CD4-positive, alpha-beta T cell treated with Interferon alpha-2 for 1 hour (primary cell): Measurements from ENCODE around the gene LGALS16.
"Not testable (repeated sequence)": the region's sequence is repeated elsewhere in the genome, so short reads cannot be mapped to it uniquely, and the experiment has no call there.

Experiments used
- DNase-seq, 2 donors: peaks; one replicate each; pipeline ENCODE4 v3.0.0-alpha.2; 2020 to 2022

The LGALS16 gene

DNA sequence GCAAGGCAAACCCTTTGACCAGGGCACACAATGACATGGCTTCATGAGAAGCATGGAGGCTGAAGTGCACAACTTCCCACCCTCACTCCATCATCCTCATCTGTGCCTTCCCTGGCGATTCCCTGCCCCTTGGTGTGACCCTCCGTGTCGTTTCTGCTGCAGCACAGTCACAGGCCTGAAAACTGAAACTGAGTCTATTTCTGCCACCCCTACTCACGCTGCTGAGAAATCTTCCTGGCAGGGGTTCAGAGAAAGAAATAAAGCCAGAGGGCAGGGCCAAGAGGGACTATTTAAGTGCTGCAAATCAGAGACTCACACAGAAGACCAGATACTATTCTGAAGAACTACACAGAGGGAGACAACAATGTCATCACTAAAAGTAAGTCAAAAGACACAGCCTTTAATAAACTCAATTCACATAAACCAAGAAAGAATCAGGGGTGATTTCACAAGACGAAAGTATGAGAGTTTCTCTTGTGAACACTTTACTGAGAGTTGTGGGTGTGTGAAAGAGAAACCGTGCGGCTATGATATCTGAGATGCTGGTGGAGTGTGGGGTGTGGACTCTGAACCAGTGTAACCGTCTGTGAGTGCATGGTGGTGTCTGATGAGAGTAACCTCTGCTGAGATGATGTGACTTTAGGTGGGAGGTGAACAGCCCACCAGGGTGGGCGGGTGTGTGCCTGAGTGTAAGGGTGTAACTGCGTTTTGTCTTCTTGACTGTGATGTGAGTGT is 23.5 kb downstream of the LGALS16 start:
- DNase-seq = peak; percentile 4 to 57

DNA sequence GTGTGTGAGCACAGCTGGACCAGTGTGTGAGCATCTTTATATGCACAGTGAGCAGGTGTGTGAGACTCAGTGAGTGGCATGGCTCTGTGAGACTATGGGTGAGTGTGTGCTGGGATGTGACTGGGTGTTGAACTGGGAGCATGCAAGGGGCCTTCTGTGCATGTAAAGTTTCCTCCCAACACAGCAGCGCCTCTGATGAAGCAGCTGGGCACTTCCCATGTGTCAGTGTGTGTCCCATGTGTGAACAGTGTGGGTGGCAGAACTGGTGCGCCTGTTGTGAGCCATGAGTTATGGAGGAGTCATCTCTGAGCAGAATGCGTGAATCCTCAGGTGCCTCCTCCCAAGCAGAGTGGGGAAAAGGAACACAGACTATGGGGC is 24.1 kb downstream of the LGALS16 start:
- no peak for DNase-seq

DNA sequence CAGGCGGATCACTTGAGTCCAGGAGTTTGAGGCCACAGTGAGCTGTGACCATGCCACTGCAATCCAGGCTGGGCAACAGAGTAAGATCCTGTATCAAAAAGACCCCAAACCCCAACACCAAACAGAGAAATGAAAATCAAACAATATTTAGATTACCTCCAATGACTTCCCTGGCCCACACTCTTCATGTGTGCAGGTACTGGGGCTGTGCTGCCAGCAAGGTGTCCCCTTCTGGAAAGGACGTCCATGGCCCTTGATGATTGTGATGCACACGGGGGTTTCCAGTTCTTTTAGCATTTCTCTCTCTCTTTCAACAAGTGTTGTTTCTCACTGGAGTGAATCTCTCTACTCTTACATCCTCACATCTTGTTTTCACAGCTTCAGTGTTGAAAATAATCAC is 24.9 kb downstream of the LGALS16 start:
- DNase-seq = no peak

DNA sequence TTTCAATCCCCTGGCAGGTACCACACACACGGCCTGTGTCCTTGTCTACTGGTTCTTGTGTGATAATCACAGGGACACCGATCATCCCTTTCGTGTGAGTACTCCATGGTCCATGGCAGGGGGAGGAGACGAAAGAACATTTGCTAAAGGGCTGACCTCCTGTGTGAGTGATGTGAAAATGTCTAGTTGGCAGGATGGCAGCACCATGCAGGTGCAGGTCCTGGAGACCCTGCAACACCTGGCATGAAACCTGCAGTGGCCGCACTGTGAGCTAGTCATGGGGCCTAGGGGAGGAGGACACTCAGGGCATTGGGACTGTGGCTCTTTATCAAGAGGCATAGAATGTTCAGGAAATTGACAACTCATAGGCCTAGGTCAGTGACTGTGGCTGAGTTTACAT is 25.7 kb downstream of the LGALS16 start:
- DNase-seq = no peak

DNA sequence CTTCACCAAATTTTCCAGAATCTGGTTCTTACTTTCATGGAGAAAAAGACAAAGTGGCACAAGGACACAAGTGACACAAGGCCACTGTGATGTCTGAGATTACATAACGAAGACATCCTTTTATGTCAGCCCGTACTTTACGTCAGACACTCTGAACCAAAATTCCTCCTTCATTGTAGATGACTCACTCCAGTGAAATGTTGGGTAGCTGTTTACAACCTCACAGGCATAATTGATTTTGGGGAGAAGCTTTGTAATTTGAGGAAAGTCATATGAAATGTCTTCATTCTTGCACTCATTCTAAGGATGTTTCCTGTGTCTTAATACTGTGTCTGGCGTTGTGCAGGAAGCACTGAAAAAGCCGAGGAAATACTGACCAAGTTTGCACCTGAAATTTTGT is 28.6 kb downstream of the LGALS16 start:
- DNase-seq = no peak

DNA sequence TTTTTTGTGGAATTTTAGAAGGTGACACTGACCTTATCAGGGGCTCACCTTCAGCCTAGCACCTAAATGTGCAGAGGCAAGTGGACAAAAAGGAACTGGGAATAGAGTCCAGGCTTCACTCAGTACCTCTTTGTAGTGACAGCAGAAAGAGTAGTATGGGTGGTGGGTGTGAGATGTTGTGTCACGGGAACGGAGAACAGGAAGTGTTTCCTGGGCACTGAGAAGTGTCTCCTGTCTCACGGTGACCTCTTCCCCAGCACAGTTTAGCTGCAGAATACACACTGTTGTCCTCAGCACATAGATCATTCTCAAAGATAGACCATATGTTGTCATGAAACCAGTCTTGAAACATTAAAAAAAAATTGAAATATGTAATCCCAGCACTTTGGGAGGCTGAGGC is 31.0 kb downstream of the LGALS16 start:
- DNase-seq = no peak

DNA sequence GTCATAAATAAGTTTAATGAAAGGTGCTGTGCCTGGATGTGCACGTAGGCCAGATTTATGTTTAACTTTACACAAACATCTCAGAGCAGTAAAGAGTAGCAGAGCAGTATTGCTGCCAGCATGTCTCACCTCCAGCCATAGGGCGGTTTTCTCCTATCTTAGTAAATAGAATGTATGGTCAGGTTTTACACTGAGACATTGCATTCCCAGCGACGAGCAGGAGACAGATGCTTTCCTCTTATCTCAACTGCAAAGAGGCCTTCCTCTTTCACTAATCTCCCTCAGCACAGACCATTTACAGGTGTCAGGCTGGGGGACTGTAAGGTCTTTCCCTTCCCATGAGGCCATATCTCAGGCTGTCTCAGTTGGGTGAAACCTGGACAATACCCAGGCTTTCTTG is 32.9 kb downstream of the LGALS16 start:
- DNase-seq = not testable (repeated sequence)

DNA sequence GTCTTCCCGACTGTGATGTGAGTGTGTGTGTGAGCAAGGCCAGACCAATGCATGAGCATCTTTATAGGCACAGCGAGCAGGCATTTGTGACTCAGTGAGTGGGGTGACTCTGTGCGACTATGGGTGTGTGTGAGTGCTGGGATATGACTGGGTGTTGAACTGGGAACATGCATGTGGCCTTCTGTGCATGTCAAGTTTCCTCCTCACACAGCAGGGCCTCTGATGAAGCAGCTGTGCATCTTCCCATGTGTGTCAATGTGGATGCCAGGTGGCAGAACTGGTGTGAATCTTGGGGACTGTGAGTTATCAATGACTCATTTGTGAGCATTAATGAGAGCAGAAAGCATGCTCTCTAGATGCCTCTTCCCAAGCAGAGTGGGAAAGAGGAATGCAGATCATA is 36.5 kb downstream of the LGALS16 start:
- no peak for DNase-seq

DNA sequence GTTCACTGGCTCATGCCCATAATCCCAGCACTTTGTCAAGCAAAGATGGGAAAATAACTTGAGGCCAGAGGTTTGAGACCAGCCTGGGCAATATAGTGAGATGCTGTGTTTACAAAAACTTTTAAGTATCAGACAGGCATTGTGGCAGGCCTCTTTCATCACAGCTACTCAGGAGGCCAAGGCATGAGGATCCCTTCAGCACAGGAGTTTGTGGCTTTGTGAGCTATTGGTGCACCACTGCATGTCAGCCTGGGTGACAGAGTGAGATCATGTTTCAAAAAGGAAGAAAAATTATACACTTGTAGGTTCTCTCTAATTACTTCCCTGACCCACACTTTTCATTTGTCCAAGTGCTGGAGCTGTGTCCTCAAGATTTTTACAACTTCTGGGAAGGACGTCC is 37.1 kb downstream of the LGALS16 start:
- DNase-seq = no peak

DNA sequence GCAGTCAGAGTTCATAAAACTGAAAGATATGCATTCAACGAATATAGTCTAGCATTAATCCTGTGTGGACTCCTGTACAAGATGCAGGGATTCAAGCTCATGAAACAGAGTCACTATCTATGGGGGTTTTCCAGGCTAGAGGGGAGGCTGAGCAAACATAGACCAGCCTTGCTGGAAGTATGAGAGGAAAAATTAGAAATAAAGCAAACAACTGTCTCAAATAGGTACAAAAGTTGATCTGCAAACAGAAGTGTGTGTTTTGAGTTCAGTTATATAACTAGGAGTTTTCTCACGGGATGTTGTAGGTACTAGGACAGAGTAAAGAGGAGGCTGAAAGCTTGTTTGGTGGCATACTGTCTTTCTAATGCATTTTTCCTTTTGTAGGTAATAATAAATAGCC is 40.0 kb downstream of the LGALS16 start:
- DNase-seq = no peak

DNA sequence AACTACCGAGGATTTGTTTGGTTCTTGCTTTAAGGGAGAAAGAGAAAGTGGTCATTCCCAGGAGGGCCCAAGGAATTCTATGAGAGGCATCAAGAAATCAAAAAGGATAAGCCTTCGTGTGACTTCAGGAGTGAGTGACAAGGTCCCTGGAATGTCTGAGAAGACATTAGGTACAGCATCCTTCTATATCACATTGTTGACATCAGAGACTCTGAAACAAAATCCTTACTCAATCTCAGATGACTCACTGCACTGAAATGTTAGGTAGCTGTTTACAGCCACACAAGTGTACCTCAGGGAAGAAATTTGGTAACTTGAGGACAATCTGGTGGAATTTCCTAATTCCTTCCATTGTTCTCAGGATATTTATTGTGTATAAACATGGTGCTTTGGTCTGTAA is 40.7 kb downstream of the LGALS16 start:
- no peak for DNase-seq

DNA sequence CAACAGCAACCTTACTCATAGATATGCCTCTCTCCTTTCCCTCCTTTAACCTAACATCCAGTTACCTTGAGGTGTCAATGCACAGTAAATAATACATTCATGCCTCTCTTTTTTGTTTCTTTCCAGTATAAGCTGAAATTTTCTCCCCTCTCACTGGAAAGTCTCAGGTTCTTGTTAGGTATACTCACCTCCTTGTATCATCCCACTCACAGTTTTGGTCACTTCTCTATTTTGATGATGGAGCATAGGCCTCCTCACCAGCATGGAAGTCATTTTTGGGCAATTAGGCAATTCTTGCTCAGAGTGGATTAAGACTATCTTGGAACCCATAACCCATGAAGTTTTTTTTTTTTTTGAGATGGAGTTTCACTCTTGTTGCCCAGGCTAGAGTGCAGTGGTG is 42.8 kb downstream of the LGALS16 start:
- no peak for DNase-seq

DNA sequence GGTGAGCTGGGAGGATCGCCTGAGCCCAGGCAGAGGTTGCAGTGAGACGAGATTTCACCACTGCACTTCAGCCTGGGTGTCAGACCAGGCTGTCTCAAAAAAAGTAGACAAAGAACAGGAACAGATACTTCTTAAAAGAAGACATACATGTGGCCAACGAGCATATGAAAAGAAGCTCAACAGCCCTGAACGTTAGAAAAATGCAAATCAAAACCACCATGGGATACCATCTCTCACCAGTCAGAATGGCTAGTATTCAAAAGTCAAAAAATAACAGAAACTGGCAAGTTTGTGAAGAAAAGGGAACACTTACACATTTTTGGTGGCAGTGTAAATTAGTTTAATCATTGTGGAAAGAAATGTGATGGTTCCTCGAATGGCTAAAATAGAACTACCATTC is 45.6 kb downstream of the LGALS16 start:
- no peak for DNase-seq

DNA sequence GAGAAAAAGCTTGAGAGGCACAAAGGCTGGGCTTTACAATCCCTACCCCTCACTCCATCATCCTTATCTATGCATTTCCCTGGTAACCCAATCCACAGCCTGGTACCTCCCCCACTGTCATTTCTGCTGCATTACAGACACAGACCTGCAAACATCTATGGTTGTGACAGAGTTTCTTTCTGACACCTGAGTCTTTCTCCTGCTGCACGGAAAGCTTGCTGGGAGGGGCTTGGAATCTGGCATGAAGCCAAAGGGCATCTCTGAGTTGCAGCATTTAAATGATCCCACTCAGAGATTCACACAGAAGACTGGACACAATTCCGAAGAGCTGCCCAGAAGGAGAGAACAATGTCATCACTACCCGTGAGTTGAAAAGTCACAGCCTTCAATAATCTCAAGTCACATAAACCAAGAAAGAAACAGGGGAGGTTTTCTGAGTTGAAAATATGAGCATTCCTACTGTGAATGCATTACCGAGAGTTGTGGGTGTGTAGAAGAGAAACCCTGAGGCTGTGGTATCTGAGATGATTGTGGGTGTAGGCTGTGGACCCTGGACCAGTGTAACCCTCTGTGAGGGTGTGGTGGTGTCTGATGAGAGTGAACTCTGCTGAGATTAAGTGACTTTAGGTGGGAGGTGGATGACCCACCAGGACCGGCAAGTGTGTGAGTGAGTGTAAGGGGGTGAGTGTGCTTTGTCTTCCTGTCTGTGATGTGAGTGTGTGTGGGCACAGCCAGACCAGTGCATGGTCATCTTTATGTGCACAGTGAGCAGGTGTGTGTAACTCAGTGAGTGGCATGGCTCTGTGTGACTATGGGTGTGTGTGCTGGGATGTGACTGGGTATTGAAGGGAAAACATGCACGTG is 48.7 kb downstream of the LGALS16 start, which contains the start of gene LGALS14:
TSS of gene LGALS14 (plus strand) at position 301 of the 864 bp plus-strand sequence. CDS start at position 349, 48 bp downstream.
- no peak for DNase-seq

DNA sequence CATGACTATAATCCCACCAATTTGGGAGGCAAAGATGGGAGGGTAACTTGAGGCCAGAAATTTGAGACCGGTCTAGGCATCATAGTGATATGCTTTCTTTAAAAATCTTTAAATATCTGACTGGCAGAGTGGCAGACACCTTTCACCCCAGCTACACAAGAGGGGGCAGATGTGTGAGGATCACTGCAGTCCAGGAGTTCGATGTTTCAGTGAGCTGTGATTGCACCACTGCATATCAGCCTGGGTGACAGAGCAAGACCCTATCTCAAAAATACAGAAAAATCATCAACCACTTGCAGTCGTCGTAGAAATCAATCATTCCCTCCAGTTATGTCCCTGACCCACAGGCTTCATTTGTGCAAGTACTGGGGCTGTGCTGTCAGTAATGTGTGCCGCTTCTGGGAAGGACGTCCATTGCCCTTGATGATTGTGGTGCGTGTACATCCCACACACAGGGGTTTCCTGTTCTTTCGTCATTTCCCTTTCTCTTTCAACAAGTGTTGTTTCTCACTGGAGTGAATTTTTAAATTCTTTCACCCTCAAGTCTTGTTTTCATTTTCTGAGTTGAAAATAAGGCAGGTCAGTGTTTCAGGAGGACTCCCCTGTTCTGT is 50.0 kb downstream of the LGALS16 start:
- peak; percentile 7 to 67 for DNase-seq

DNA sequence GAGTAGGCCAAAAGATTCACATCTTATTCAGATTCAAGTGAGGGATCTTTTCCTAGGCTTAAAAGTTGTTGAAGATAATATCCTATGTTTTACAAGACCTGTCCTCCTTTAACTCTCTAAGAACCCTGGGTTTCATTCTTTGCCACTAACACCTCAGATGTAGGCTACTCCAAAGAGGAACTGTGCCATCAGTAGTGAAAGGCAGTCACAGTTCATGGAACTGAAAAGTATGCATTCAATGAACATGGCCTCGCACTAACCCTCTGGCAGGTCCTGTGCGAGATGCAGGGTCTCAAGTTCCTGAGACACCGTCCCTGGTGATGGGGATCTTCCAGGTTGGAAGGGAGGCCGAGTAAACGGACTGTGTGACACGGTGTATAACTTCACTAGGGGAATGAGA is 52.9 kb downstream of the LGALS16 start:
- DNase-seq = no peak

DNA sequence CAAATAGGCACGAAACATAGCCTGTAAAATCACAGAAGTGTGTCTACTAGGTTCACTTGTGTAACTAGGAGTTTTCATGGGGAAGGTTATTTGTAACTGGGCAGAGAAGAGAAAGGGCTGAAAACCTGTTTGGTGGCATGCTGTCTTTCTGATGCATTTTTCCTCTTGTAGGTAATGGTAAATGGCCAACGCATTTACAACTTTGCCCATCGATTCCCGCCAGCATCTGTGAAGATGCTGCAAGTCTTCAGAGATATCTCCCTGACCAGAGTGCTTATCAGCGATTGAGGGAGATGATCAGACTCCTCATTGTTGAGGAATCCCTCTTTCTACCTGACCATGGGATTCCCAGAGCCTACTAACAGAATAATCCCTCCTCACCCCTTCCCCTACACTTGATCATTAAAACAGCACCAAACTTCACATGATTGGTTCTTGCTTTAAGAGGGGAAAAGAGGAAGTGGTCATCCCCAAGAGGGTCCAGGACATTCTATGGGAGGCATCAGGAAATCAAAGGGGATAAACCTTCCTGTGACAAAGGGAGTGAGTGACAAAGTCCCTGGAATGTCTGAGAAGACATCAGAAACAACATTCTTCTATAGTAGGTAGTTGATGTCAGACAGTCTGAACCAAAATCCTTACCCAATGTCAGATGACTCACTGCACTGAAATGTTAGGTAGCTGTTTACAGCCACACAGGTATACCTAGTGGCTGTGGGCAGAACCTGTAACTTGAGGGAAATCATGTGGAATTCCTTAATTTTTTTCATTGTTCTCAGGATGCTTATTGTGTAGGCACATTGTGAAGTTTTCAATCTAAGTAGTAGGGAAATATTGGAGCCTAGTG is 53.5 kb downstream of the LGALS16 start:
- no peak for DNase-seq
